Left renal cortex interstitium (tissue), 4 donors: ENCODE measurements around the gene PSMD11. TPM values are rescaled to one million over a fixed set of nuclear protein-coding genes. Genes with fewer than 3 reads are reported as not detected.

Source experiments
- DNase-seq, 4 donors: peaks; one replicate each; pipeline ENCODE4 v3.0.0-alpha.2; 2013; ENCODE audit warnings: low read depth in 4 of 4, low spot score in 2 of 4, missing footprints in 1 of 4
- polyA plus RNA-seq, 4 donors: library from polyadenylated mRNA; unstranded; fragments of 120-200 nt; gene quantifications; one replicate each; pipeline ENCODE4 v1.2.1, GENCODE V29; 2013; ENCODE audit not compliant: insufficient read length in 4 of 4

Gene PSMD11
- polyA plus RNA-seq, 4 donors = 95.7 to 107 (median 97.4) TPM

GRCh38 chr17:32488604-32489180 lies 44.4 kb downstream of the PSMD11 start:
- no peak for DNase-seq

DNA sequence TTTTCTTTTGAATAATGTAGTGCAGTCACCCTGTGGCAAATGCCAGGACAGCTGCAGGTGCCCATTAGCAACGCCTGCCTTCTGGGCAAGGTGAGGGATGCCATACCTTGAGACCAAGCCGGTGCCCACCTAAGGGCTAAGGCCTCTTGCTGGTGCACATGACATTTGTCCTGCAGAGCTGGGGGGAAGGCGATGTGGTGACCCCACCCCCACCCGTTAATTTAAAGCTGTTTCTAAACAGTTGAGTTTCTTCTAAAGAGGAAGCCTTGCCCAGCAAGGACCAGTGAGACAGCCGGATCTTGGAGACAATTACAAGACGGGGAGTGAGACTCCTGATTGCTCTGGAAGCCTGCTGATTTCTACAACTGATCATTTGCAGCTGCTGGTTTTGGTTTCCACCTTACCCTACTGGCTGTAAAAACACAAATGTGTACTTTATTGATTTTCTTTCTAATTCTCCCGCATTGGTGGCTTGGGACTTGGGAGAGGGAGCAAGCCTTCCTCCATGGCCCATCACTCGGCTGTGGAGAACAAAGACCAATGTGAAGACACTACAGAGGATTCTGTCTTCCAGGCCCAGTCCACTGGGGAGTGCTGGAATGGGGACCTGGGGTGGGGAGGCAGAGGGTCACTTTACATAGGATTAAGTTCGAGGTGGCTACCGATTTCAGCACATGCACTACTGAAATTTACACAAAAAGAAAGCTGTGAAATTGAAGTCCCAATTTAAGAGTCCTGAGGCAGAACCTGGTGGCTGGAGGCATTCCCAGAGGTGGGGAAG lies 45.2 kb downstream of the PSMD11 start:
- DNase-seq = no peak

DNA sequence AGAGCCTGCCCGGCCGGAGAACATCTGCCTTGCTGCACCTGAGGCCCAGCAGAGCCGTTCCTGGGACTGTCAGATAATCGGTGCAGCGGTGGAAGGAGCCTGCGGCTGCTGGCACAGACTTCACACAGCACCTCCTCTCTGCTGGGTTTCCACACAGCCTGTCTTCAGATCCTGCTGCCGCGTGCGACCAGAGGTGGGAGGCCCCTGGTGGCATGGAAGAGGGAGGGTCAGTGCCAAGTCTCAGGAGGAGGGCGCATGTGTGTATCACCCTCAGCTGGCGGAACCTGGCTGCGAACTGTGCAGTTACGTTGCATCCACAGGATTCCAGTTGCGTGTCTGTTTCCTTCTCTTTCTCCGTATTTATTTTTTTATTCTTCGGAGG lies 45.8 kb downstream of the PSMD11 start:
- DNase-seq = no peak

DNA sequence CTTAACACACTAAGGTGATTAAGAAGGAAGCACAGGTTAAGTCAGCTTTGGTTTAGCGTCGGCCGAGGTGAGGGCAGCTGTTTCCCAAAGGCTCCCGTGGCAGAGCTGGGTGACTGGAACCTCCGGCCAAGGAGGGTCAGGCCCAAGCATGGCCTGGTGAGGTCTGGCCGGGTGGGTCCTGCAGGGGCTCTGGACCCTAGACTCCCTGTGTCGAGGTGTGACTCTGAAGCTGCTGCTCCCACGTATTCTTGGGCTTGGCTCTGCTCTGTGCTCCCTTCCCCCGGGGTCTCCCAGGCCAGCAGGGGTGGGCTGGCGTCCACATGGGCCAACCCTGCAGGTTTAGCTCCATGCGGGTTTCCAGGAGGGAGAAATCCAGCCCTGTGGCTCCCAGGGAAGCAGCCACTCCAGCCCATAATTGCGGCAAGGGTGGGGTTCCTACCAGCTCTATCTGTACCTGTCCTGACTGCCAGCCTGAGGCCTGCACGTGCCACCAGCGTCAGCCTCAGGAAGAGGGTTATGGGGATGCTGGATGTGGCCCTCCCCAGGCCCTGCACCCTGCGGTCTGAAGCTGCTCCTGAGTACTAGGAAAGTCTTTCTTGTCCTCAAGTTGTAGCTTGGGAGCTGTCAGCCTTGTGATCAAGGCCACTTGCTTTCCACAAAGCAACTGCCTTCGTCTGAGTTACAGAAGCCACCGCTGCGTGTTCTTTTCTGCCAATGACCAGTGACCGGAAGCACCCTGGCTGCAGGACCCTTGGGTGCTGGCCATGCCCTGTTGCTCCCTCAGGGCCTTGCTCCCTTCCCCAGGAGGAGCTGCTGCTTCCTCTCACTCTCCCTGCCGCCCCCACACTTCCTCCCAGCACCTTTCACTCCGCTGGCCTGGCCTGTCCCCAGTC lies 47.3 kb downstream of the PSMD11 start:
- no peak for DNase-seq

DNA sequence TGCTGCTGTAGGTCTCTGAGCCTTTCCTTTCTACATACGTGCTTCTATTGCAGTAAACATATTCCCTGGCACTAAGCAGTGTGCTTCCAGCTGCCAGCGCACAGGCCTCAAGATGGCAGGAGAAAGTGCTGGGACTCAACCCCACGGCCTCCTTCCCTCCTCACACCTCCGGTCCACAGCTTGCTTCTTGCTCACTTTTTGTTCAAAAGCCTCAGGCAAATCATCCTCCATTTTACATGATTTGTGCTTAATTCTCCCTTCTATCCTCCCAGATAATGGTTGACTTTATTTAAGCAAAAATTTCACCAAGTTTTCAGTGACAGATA lies 47.9 kb downstream of the PSMD11 start:
- no peak for DNase-seq

- no peak for DNase-seq
These were observed 48.5 kb downstream of the PSMD11 start for GRCh38 chr17:32492648-32493289.

GRCh38 chr17:32493571-32493970 lies 49.3 kb downstream of the PSMD11 start:
- DNase-seq = no peak

DNA sequence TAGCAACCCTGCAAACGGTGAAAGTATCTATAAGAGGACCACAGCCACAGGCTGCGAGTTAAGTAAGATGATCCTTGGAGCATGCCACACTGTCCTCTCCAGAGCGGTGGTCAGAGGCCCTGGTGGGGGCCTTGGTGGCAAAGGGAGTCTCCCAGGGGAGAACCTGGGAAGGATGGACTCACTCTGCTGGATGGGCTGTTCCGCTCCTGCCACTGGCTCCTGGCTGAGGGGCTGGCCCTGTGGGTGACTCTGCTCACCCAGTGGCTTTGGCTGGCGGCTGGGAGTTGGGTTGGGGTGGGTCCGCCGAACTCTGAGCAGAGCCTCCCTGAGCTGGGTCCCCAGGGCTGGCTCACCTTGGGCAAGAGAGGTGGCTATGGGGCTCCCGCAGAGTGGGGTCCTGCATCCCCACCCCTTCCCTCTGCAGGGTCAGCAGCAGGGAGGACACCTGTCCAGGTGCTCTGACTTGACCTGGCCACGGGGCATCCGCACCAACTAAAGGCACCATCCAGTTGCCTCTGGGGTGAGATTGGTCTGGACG lies 49.7 kb downstream of the PSMD11 start:
- no peak for DNase-seq

- no peak for DNase-seq
These were observed 50.5 kb downstream of the PSMD11 start for GRCh38 chr17:32494621-32495358.

DNA sequence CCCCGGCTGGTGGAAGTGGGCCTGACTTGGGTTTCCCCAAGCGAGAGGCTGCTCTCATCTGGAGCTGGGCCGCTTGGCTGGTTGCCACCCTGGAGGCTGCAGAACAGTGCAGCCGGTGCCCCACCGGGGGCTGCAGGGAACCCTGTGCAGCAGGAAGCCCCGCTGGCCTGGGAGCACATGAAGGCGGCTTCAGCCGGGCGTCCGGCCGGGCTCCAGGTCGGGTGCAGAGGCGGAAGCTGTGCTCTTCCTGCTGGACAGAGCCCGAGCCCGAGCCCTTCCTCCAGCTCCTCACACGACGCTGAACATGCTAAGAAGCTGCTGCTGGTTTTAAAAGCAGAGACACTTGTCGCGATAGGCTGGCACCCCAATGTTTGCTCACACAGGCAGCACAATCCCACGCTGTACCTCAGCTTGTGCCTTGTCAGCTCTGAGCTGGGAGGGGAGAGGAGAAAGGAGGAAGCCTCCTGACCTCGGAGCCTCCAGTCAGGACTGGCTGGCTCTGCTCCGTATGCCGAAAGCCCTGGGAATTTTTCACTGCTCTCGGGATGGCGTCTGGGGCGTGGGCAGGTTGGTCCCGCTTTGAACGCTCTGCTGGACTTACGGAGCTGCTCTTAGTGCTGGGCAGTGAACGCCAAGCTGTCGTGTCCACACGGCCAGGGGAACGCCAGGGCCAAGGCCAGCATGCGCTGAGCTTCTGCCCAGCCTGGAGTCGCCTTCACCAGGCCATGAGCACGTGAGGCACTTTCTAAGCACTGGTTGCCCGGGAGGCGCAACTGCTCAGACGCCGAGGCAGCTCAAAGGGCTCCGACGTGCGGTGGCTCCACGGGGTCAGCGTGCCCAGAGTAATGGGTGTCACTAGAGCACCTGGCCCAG lies 51.3 kb downstream of the PSMD11 start:
- DNase-seq = no peak

- no peak for DNase-seq
These were observed 52.2 kb downstream of the PSMD11 start for GRCh38 chr17:32496395-32497073.

DNA sequence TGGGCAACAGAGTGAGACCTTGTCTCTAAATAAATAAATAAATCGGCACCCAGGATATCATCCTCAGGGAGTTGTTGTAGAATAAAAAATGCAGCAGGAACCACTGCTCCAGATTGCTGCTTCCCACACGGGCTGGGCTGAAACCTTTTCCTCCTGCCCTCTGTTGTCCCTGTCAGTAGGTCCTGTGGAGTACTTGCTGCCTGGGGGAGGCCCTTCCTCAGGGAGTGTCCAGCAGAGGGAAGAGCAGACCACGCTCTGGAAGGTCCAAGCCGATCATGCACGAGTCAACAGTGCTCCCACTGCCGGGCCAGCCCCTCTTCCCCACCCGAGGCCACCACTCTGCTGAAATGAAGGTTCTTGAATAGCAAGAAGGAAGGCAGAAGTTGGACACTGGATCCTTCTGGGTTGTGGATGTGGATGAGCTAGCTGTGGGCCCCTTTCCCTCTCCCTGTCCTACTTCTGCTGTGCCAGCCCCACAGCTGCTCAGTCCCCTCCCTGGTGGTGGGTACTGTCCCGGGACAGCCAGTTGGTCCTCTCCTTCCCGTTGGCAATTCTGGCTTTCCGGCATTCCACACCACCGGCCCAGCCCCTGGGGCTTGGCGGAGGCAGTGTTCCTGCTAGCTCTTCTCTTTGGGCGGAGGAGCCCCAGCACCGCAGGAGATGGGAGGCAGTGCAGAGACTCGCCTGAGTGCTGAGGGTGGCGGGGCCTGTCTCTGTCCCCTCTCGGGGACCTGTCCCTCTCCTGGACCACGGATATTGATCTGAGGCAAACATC lies 53.3 kb downstream of the PSMD11 start:
- no peak for DNase-seq

DNA sequence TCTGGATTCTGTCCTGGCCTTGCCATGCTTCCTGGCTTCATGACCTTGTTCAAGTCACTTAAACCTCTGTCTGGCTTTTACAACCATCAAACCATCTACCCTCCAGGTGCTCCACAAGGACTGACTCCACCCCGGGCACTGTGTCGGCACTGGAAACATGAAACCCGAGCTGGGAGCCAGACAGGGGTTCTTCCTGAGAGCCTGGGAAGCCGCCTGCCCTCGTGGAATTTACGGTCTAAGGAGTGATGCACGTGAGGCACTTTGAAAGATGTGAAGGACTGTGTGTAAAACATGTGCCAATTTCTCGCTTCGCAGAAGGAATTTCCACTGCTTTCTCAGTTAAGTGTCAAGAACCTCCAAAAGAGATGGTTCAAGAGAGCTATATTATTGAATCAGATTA lies 54.1 kb downstream of the PSMD11 start:
- DNase-seq = no peak

DNA sequence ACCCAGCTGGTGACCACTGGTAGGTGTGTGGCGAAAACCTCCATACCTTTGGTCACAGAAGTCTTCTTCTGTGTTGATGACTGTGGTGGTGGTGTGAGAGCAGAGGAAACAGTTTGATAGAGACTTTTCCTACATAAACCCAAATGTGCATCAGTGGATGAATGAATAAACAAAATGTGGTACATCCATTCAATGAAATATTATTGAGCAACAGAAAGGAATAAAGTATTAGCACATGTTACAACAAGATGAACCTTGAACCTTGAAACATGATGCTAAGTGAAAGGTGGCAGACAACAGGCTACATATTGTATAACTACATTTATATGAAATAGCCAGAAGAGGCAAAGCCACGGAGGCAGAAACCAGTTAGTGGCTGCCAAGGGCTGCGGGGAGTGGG lies 57.7 kb downstream of the PSMD11 start:
- no peak for DNase-seq

GRCh38 chr17:32502710-32503109 lies 58.4 kb downstream of the PSMD11 start:
- no peak for DNase-seq

GRCh38 chr17:32503251-32504165 lies 59.2 kb downstream of the PSMD11 start:
- no peak for DNase-seq
